ENCODE results near the gene ADAMTSL1.

ADAMTSL1 gene

GRCh38 chr9:18473652-18474279 lies at the start of gene ADAMTSL1:
Gene ADAMTSL1 (plus strand): TSS chr9:18474153. CDS start chr9:18474233, 80 bp downstream.
- no peak for DNase-seq (ENCODE audit: low read depth in 1 of 2, low spot score in 1 of 2)

DNA sequence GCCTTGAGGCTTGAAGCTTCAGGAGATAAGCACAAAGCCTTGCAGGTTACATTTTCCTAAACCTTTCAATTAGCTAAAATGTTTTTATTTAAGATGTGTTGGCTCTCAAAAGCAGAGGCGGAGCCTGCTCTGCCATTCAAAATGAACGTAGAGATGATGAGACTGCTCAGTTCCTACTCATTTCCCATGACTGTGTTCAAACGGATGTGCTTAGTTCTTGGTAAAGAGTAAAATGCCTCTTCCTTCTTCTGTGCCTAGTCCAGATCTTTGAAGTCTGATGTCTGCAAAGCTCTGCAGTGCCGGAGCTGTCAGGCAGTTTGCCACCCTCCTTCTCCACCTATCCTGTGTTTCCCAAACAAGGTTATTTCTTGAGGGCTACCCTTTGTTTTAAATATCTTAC lies 46.3 kb upstream of the ADAMTSL1 start:
- no peak for DNase-seq (ENCODE audit: low read depth in 1 of 2, low spot score in 1 of 2)

GRCh38 chr9:18428661-18429060 lies 45.3 kb upstream of the ADAMTSL1 start:
- DNase-seq (ENCODE audit: low read depth in 1 of 2, low spot score in 1 of 2), result no peak

- DNase-seq (ENCODE audit: low read depth in 1 of 2, low spot score in 1 of 2), result no peak
Measured at GRCh38 chr9:18429070-18429469, 44.9 kb upstream of the ADAMTSL1 start.

GRCh38 chr9:18433620-18434019 lies 40.3 kb upstream of the ADAMTSL1 start:
- no peak for DNase-seq (ENCODE audit: low read depth in 1 of 2, low spot score in 1 of 2)

- DNase-seq (ENCODE audit: low read depth in 1 of 2, low spot score in 1 of 2), result no peak
Measured at GRCh38 chr9:18437315-18438201, 36.4 kb upstream of the ADAMTSL1 start.

- DNase-seq (ENCODE audit: low read depth in 1 of 2, low spot score in 1 of 2), result no peak
Measured at GRCh38 chr9:18438300-18438925, 35.5 kb upstream of the ADAMTSL1 start.

GRCh38 chr9:18438951-18439350 lies 35.0 kb upstream of the ADAMTSL1 start:
- no peak for DNase-seq (ENCODE audit: low read depth in 1 of 2, low spot score in 1 of 2)

- no peak for DNase-seq (ENCODE audit: low read depth in 1 of 2, low spot score in 1 of 2)
Measured at GRCh38 chr9:18441261-18441660, 32.7 kb upstream of the ADAMTSL1 start.

GRCh38 chr9:18442629-18443491 lies 31.1 kb upstream of the ADAMTSL1 start:
- DNase-seq (ENCODE audit: low read depth in 1 of 2, low spot score in 1 of 2), result no peak

- DNase-seq (ENCODE audit: low read depth in 1 of 2, low spot score in 1 of 2), result no peak
Measured at GRCh38 chr9:18447131-18447530, 26.8 kb upstream of the ADAMTSL1 start.

DNA sequence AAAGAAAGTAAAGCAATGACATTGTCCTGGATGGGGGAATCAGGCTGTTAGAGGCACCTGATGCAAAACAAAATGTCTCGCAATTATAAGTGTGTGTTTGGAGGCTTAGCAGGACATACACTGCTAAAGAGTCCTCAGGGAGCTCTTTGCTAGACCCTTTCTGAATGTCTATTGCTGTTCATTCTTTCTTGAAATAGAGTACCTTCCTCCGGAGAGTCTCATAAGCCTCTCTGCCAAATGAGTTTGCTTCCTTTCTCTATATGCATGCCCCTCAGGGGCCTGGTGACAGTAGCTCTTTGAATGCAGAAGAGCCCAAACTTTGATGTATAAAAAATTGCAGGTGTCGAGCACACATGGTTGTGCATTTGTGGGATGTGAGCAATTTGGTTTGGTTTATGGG lies 26.4 kb upstream of the ADAMTSL1 start:
- DNase-seq (ENCODE audit: low read depth in 1 of 2, low spot score in 1 of 2), result no peak

- DNase-seq (ENCODE audit: low read depth in 1 of 2, low spot score in 1 of 2), result no peak
Measured at GRCh38 chr9:18448101-18448500, 25.9 kb upstream of the ADAMTSL1 start.

- DNase-seq (ENCODE audit: low read depth in 1 of 2, low spot score in 1 of 2), result no peak
Measured at GRCh38 chr9:18451406-18451805, 22.5 kb upstream of the ADAMTSL1 start.

GRCh38 chr9:18452276-18452675 lies 21.7 kb upstream of the ADAMTSL1 start:
- DNase-seq (ENCODE audit: low read depth in 1 of 2, low spot score in 1 of 2), result no peak

- no peak for DNase-seq (ENCODE audit: low read depth in 1 of 2, low spot score in 1 of 2)
Measured at GRCh38 chr9:18456624-18457237, 17.2 kb upstream of the ADAMTSL1 start.

- DNase-seq (ENCODE audit: low read depth in 1 of 2, low spot score in 1 of 2), result no peak
Measured at GRCh38 chr9:18457510-18457909, 16.4 kb upstream of the ADAMTSL1 start.

- no peak for DNase-seq (ENCODE audit: low read depth in 1 of 2, low spot score in 1 of 2)
Measured at GRCh38 chr9:18459962-18460584, 13.9 kb upstream of the ADAMTSL1 start.

GRCh38 chr9:18461496-18461895 lies 12.5 kb upstream of the ADAMTSL1 start:
- no peak for DNase-seq (ENCODE audit: low read depth in 1 of 2, low spot score in 1 of 2)

DNA sequence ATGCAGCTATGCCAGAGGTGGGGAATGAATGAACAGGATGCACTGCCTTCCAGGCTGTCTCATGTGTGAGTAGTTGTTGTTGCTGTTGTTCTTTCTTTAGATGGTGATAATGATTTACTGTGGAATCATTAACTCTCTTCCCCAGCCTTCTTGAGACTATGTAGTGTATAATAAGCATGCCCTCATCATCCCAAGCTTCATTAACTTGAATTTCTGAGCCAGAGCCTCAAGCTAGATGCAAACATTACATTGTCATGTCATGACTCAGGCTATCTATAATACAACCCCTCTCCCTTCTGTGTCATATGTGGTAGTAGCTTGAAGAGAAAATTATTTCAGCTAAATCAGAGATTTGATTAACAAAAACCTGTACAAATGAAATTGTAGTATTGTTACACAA lies 10.0 kb upstream of the ADAMTSL1 start:
- DNase-seq (ENCODE audit: low read depth in 1 of 2, low spot score in 1 of 2), result no peak
